Measurements from ENCODE around the gene FAAP100.

Gene FAAP100

GRCh38 chr17:81553616-81554181, 1.5 kb upstream of the FAAP100 start:
- no peak for DNase-seq (ENCODE audit: extremely low read depth in 1 of 2, low read depth in 1 of 2)

- DNase-seq (ENCODE audit: extremely low read depth in 1 of 2, low read depth in 1 of 2), result peak; percentile 55 to 76
These were observed 964 bp upstream of the FAAP100 start for GRCh38 chr17:81553018-81553615.

- DNase-seq (ENCODE audit: extremely low read depth in 1 of 2, low read depth in 1 of 2), result no peak
These were observed 502 bp downstream of the FAAP100 start for GRCh38 chr17:81551458-81552243.

GRCh38 chr17:81550830-81551457, 1.2 kb downstream of the FAAP100 start:
- DNase-seq (ENCODE audit: extremely low read depth in 1 of 2, low read depth in 1 of 2), result no peak

- no peak for DNase-seq (ENCODE audit: extremely low read depth in 1 of 2, low read depth in 1 of 2)
These were observed 1.9 kb downstream of the FAAP100 start for GRCh38 chr17:81550285-81550684.

- DNase-seq (ENCODE audit: extremely low read depth in 1 of 2, low read depth in 1 of 2), result no peak
These were observed 2.3 kb downstream of the FAAP100 start for GRCh38 chr17:81549826-81550225.

GRCh38 chr17:81549031-81549557, 3.1 kb downstream of the FAAP100 start:
- no peak for DNase-seq (ENCODE audit: extremely low read depth in 1 of 2, low read depth in 1 of 2)

GRCh38 chr17:81547614-81547982, 4.6 kb downstream of the FAAP100 start:
- no peak for DNase-seq (ENCODE audit: extremely low read depth in 1 of 2, low read depth in 1 of 2)

- no peak for DNase-seq (ENCODE audit: extremely low read depth in 1 of 2, low read depth in 1 of 2)
These were observed 5.1 kb downstream of the FAAP100 start for GRCh38 chr17:81546906-81547613.

- no peak for DNase-seq (ENCODE audit: extremely low read depth in 1 of 2, low read depth in 1 of 2)
These were observed 6.8 kb downstream of the FAAP100 start for GRCh38 chr17:81545160-81545949.

- DNase-seq (ENCODE audit: extremely low read depth in 1 of 2, low read depth in 1 of 2), result no peak
These were observed 7.7 kb downstream of the FAAP100 start for GRCh38 chr17:81544281-81544974.

GRCh38 chr17:81543756-81544155, 8.4 kb downstream of the FAAP100 start:
- no peak for DNase-seq (ENCODE audit: extremely low read depth in 1 of 2, low read depth in 1 of 2)

GRCh38 chr17:81543339-81543675, 8.8 kb downstream of the FAAP100 start:
- no peak for DNase-seq (ENCODE audit: extremely low read depth in 1 of 2, low read depth in 1 of 2)

GRCh38 chr17:81542431-81543338, 9.5 kb downstream of the FAAP100 start:
- DNase-seq (ENCODE audit: extremely low read depth in 1 of 2, low read depth in 1 of 2), result no peak

- no peak for DNase-seq (ENCODE audit: extremely low read depth in 1 of 2, low read depth in 1 of 2)
These were observed 11.0 kb downstream of the FAAP100 start for GRCh38 chr17:81541123-81541522.

- DNase-seq (ENCODE audit: extremely low read depth in 1 of 2, low read depth in 1 of 2), result no peak
These were observed 11.5 kb downstream of the FAAP100 start for GRCh38 chr17:81540676-81541027.

GRCh38 chr17:81539961-81540675, 12.0 kb downstream of the FAAP100 start:
- DNase-seq (ENCODE audit: extremely low read depth in 1 of 2, low read depth in 1 of 2), result no peak

- DNase-seq (ENCODE audit: extremely low read depth in 1 of 2, low read depth in 1 of 2), result no peak
These were observed 12.6 kb downstream of the FAAP100 start for GRCh38 chr17:81539571-81539900.
